ENCODE data around the gene DSG1. TPM values are rescaled to one million over a fixed set of nuclear protein-coding genes. Genes with fewer than 3 reads are reported as not detected.

DSG1 gene
- polyA plus RNA-seq, 1 donor from 2014 or later, result not detected

DNA sequence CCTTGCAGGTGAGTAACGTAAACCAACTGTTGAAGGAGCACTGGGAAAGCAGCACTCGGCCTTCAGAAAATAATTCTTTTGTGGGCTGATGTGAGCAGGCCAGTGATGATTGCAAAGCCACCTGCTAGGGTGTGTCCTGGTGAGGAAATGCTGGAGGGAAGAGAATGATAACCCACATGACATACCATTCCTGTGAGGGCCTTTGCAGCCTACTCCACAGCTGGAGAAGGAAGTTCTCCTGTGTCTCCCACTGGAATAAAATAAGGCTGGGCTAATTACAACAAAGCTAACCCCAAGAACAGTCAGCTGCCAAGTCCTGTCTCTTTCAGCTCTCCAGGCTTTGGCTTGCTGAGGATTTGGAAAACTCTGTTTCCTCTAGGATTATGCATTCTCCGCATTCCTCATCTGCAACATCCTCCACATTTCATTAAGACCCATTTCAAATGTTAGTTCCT lies 16.7 kb upstream of the DSG1 start:
- Histone ChIP-seq H3F3A (ENCODE audit: insufficient read depth, low read length, poor library complexity, severe bottlenecking) (no peaks in the 10 kb centered on the region), H2AFZ (ENCODE audit: low read depth, low read length) (no peak overlapping the region), H3K27me3 (ENCODE audit: insufficient read depth, low read depth, low read length) (no peaks in the 10 kb centered on the region), H3K4me3 (ENCODE audit: low read length) (no peak overlapping the region), H3K9me3 (ENCODE audit: low read length) (no peaks in the 10 kb centered on the region), H4K20me1 (ENCODE audit: insufficient read depth) (no peaks in the 10 kb centered on the region), H3K27ac (ENCODE audit: low read length) (no peak overlapping the region), H3K9ac (ENCODE audit: low read length) (no peak overlapping the region), H3K79me2 (replicated peaks; ENCODE audit: insufficient read depth, low read length) (no peaks in the 10 kb centered on the region), H3K9me2 (ENCODE audit: insufficient read depth, low read length) (no peaks in the 10 kb centered on the region), H3K4me2 (ENCODE audit: low read length) (no peak overlapping the region), H3K36me3 (ENCODE audit: insufficient read depth, low read length) (no peaks in the 10 kb centered on the region)
- TF ChIP-seq EZH2 (IDR thresholded peaks at IDR 0.05; ENCODE audit: borderline replicate concordance, insufficient read depth, low read length, poor library complexity, severe bottlenecking) (no peak), POLR2AphosphoS5 (IDR thresholded peaks at IDR 0.05) (no peak), EP300 (conservative IDR thresholded peaks at IDR 0.05; ENCODE audit: poor library complexity, severe bottlenecking) (no peak), MXI1 (conservative IDR thresholded peaks at IDR 0.05; ENCODE audit: poor library complexity, severe bottlenecking) (no peak), TAF1 (IDR thresholded peaks at IDR 0.05; ENCODE audit: low read depth) (no peak), RAD21 (conservative IDR thresholded peaks at IDR 0.05) (no peak), SMC3 (conservative IDR thresholded peaks at IDR 0.05; ENCODE audit: poor library complexity) (no peak), CTCF (IDR thresholded peaks at IDR 0.05; ENCODE audit: poor library complexity, severe bottlenecking) (no peak)
- TF ChIP-seq, protein P1, sequence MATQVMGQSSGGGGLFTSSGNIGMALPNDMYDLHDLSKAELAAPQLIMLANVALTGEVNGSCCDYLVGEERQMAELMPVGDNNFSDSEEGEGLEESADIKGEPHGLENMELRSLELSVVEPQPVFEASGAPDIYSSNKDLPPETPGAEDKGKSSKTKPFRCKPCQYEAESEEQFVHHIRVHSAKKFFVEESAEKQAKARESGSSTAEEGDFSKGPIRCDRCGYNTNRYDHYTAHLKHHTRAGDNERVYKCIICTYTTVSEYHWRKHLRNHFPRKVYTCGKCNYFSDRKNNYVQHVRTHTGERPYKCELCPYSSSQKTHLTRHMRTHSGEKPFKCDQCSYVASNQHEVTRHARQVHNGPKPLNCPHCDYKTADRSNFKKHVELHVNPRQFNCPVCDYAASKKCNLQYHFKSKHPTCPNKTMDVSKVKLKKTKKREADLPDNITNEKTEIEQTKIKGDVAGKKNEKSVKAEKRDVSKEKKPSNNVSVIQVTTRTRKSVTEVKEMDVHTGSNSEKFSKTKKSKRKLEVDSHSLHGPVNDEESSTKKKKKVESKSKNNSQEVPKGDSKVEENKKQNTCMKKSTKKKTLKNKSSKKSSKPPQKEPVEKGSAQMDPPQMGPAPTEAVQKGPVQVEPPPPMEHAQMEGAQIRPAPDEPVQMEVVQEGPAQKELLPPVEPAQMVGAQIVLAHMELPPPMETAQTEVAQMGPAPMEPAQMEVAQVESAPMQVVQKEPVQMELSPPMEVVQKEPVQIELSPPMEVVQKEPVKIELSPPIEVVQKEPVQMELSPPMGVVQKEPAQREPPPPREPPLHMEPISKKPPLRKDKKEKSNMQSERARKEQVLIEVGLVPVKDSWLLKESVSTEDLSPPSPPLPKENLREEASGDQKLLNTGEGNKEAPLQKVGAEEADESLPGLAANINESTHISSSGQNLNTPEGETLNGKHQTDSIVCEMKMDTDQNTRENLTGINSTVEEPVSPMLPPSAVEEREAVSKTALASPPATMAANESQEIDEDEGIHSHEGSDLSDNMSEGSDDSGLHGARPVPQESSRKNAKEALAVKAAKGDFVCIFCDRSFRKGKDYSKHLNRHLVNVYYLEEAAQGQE (IDR thresholded peaks at IDR 0.05; ENCODE audit: borderline replicate concordance), result no peak

GRCh38 chr18:31302991-31303390 lies 15.0 kb upstream of the DSG1 start:
- no peaks in the 10 kb centered on the region for H3K27me3 ChIP-seq (ENCODE audit: insufficient read depth, low read depth, low read length)
- H3F3A ChIP-seq (ENCODE audit: insufficient read depth, low read length, poor library complexity, severe bottlenecking), result no peaks in the 10 kb centered on the region
- no peak overlapping the region for H3K4me3 ChIP-seq (ENCODE audit: low read length)
- no peak overlapping the region for H3K27ac ChIP-seq (ENCODE audit: low read length)
- no peak overlapping the region for H3K4me2 ChIP-seq (ENCODE audit: low read length)
- no peaks in the 10 kb centered on the region for H3K36me3 ChIP-seq (ENCODE audit: insufficient read depth, low read length)
- no peak overlapping the region for H2AFZ ChIP-seq (ENCODE audit: low read depth, low read length)
- no peaks in the 10 kb centered on the region for H3K9me2 ChIP-seq (ENCODE audit: insufficient read depth, low read length)
- no peaks in the 10 kb centered on the region for H4K20me1 ChIP-seq (ENCODE audit: insufficient read depth)
- no peaks in the 10 kb centered on the region for H3K9me3 ChIP-seq (ENCODE audit: low read length)
- no peaks in the 10 kb centered on the region for H3K79me2 ChIP-seq (replicated peaks; ENCODE audit: insufficient read depth, low read length)
- no peak overlapping the region for H3K9ac ChIP-seq (ENCODE audit: low read length)
- TF ChIP-seq CTCF (IDR thresholded peaks at IDR 0.05; ENCODE audit: poor library complexity, severe bottlenecking), result no peak
- TF ChIP-seq POLR2AphosphoS5 (IDR thresholded peaks at IDR 0.05), result no peak
- no peak for TF ChIP-seq MXI1 (conservative IDR thresholded peaks at IDR 0.05; ENCODE audit: poor library complexity, severe bottlenecking)
- TF ChIP-seq RAD21 (conservative IDR thresholded peaks at IDR 0.05), result no peak
- no peak for TF ChIP-seq EP300 (conservative IDR thresholded peaks at IDR 0.05; ENCODE audit: poor library complexity, severe bottlenecking)
- TF ChIP-seq TAF1 (IDR thresholded peaks at IDR 0.05; ENCODE audit: low read depth), result no peak
- TF ChIP-seq, protein P1 (IDR thresholded peaks at IDR 0.05; ENCODE audit: borderline replicate concordance), result no peak
- no peak for TF ChIP-seq SMC3 (conservative IDR thresholded peaks at IDR 0.05; ENCODE audit: poor library complexity)
- no peak for TF ChIP-seq EZH2 (IDR thresholded peaks at IDR 0.05; ENCODE audit: borderline replicate concordance, insufficient read depth, low read length, poor library complexity, severe bottlenecking)
